Tibial nerve (tissue), 4 donors: Measurements from ENCODE around the gene PINK1.

ENCODE experiments used
- EP300 ChIP-seq, 2 donors: sonication (generic); formaldehyde crosslinking; IDR thresholded peaks; one replicate each; pipeline ENCODE4 v1.6.1; 2017; ENCODE audit warnings: antibody characterized with exemption in 2 of 2, mild to moderate bottlenecking in 1 of 2
- POLR2A ChIP-seq, 2 donors: fragments of 450-650 bp; IDR thresholded peaks; one replicate each; pipeline ENCODE4 v1.6.1; 2017; ENCODE audit warnings: antibody characterized with exemption in 2 of 2, mild to moderate bottlenecking in 2 of 2, moderate library complexity in 2 of 2
- TF ChIP-seq, protein P1 (sequence below), 5 experiments: fragments of 200-600 bp in 3 of 5; fragments of 450-650 bp in 2 of 5; sonication (generic) in 3 of 5; IDR thresholded peaks; one replicate each; pipeline ENCODE4 v1.5.1; 2016 to 2019; ENCODE audit warnings: antibody characterized with exemption in 5 of 5, mild to moderate bottlenecking in 3 of 5, moderate library complexity in 2 of 5

DNA sequence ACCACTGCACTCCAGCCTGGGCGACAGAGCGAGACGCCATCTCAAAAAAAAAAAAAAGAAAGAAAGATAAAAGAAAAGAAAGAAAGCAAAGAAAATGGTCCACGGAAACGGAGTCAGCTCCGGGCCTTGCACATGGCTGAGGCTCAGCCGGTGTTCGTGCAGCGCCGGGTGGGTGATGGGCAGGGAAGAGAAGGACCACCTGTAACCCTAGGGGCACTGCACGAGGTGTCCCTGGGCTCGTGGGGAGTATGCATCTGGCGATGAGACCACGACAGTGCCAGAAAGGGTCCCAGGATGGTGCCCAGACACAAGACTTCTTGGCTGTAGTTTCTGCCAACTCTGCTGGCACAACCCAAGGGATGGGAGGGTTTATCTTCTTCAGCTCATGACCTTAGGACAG lies 38.5 kb upstream of the PINK1 start:
- TF ChIP-seq POLR2A (IDR thresholded peaks at IDR 0.05) (no peak), EP300 (IDR thresholded peaks at IDR 0.05) (no peak)
- TF ChIP-seq, protein P1, sequence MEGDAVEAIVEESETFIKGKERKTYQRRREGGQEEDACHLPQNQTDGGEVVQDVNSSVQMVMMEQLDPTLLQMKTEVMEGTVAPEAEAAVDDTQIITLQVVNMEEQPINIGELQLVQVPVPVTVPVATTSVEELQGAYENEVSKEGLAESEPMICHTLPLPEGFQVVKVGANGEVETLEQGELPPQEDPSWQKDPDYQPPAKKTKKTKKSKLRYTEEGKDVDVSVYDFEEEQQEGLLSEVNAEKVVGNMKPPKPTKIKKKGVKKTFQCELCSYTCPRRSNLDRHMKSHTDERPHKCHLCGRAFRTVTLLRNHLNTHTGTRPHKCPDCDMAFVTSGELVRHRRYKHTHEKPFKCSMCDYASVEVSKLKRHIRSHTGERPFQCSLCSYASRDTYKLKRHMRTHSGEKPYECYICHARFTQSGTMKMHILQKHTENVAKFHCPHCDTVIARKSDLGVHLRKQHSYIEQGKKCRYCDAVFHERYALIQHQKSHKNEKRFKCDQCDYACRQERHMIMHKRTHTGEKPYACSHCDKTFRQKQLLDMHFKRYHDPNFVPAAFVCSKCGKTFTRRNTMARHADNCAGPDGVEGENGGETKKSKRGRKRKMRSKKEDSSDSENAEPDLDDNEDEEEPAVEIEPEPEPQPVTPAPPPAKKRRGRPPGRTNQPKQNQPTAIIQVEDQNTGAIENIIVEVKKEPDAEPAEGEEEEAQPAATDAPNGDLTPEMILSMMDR (IDR thresholded peaks at IDR 0.05) = no peak
